Mucosa of stomach (tissue), 1 donor: ENCODE results near the gene DAP3.
"Not testable (repeated sequence)": the region's sequence is repeated elsewhere in the genome, so short reads cannot be mapped to it uniquely, and the experiment has no call there.

Experiments used
- H3K27me3 ChIP-seq: one replicate; pipeline ENCODE4 v1.7.0; 2013; ENCODE audit warnings: mild to moderate bottlenecking, low read length; ENCODE audit not compliant: control insufficient read depth, insufficient read depth
- H3K36me3 ChIP-seq: one replicate; pipeline ENCODE4 v1.7.0; 2013; ENCODE audit warnings: low read length; ENCODE audit not compliant: control insufficient read depth, insufficient read depth
- H3K4me1 ChIP-seq: one replicate; pipeline ENCODE4 v1.7.0; 2013; ENCODE audit warnings: mild to moderate bottlenecking, low read length; ENCODE audit not compliant: control insufficient read depth, insufficient read depth
- H3K4me3 ChIP-seq: one replicate; pipeline ENCODE4 v1.7.0; 2013; ENCODE audit warnings: low read length
- H3K9ac ChIP-seq: one replicate; pipeline ENCODE4 v1.7.0; 2013; ENCODE audit warnings: mild to moderate bottlenecking, low read length, moderate library complexity
- H3K9me3 ChIP-seq: one replicate; pipeline ENCODE4 v1.7.0; 2013; ENCODE audit warnings: mild to moderate bottlenecking, low read length, moderate library complexity; ENCODE audit not compliant: control insufficient read depth
- donor health status: Pancreatic carcinoma.

Gene DAP3

DNA sequence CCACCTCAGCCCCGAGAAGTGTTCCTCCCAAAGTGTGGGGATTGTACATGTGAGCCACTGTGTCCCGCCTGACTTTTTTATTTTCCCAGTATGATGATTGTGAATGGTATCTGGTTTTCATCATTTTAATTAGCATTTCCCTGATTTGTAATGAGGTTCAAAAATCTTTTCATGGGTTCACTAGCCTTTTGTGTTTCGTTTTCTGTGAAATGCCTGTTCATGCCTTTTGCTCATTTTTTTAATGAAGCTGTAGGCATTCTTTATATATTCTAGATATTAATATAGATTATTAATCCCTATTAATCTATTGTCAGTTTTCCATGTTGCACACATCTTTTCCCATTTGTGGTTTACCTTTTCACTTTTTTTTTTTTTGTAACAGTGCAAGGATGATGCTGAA lies 20.5 kb downstream of the DAP3 start:
- Histone ChIP-seq H3K36me3 (no peaks in the 10 kb centered on the region), H3K4me3 (no peak overlapping the region)

GRCh38 chr1:155711457-155711856 lies 22.6 kb downstream of the DAP3 start:
- not testable (repeated sequence) for H3K9me3 ChIP-seq, H3K9ac ChIP-seq, H3K36me3 ChIP-seq, H3K27me3 ChIP-seq, H3K4me1 ChIP-seq, H3K4me3 ChIP-seq

More for the DNA sequence above, 20.5 kb downstream of the DAP3 start:
- Histone ChIP-seq H3K9ac (no peak overlapping the region), H3K9me3 (no peaks in the 10 kb centered on the region), H3K27me3 (no peaks in the 10 kb centered on the region), H3K4me1 (peaks cover 4% of the 10 kb centered on the region)

GRCh38 chr1:155712636-155713035 lies 23.7 kb downstream of the DAP3 start:
- H3K36me3 ChIP-seq, H3K9ac ChIP-seq, H3K9me3 ChIP-seq, H3K27me3 ChIP-seq, H3K4me3 ChIP-seq, H3K4me1 ChIP-seq: not testable (repeated sequence)

- Histone ChIP-seq H3K9me3 (no peaks in the 10 kb centered on the region), H3K27me3 (no peaks in the 10 kb centered on the region), H3K9ac (no peak overlapping the region), H3K4me3 (no peak overlapping the region), H3K36me3 (no peaks in the 10 kb centered on the region), H3K4me1 (peaks cover 4% of the 10 kb centered on the region)
These were observed 24.2 kb downstream of the DAP3 start for GRCh38 chr1:155713075-155713474.

DNA sequence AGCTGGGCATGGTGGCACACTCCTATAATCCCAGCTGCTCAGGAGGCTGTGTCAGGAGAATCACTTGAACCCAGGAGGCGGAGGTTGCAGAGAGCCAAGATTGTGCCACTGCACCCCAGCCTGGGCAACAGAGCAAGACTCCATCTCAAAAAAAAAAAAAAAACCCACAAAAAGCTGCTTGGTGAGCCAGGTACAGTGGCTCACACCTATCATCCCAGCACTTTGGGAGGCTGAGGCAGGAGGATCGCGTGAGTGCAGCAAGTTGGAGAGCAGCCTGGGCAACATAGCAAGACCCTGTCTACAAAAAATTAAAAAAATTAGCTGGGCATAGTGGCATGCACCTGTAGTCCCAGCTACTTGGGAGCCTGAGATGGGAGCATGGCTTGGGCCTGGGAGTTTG lies 26.2 kb downstream of the DAP3 start:
- H3K36me3 ChIP-seq, H3K27me3 ChIP-seq, H3K9me3 ChIP-seq, H3K9ac ChIP-seq, H3K4me3 ChIP-seq, H3K4me1 ChIP-seq: not testable (repeated sequence)

GRCh38 chr1:155715777-155716176 lies 26.9 kb downstream of the DAP3 start:
- Histone ChIP-seq H3K36me3 (no peaks in the 10 kb centered on the region), H3K4me3 (no peak overlapping the region), H3K9me3 (no peaks in the 10 kb centered on the region), H3K27me3 (no peaks in the 10 kb centered on the region), H3K9ac (no peak overlapping the region), H3K4me1 (peaks cover 4% of the 10 kb centered on the region)

- Histone ChIP-seq H3K4me3 (no peak overlapping the region), H3K4me1 (peaks cover 3% of the 10 kb centered on the region), H3K36me3 (no peaks in the 10 kb centered on the region), H3K9me3 (no peaks in the 10 kb centered on the region), H3K9ac (no peak overlapping the region), H3K27me3 (no peaks in the 10 kb centered on the region)
These were observed 28.1 kb downstream of the DAP3 start for GRCh38 chr1:155717041-155717440.

GRCh38 chr1:155718524-155719115 lies 29.7 kb downstream of the DAP3 start:
- not testable (repeated sequence) for H3K9me3 ChIP-seq, H3K4me3 ChIP-seq, H3K4me1 ChIP-seq, H3K27me3 ChIP-seq, H3K36me3 ChIP-seq, H3K9ac ChIP-seq

DNA sequence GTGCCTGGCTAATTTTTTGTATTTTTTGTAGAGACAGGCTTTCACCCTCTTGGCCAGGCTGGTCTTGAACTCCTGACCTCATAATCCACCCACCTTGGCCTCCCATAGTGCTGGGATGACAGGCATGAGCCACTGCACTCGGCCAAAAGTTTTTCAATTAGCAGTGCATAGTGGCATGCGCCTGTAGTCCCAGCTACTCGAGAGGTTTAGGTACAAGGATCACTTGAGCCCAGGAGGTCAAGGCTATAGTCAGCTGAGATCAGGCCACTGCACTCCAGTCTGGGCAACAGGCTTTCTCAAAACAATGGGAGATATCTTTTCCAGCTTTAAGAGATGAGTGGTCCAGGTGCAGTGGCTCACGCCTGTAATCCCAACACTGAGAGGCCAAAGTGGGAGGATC lies 30.8 kb downstream of the DAP3 start:
- Histone ChIP-seq H3K4me3 (no peak overlapping the region), H3K9ac (no peak overlapping the region), H3K27me3 (no peaks in the 10 kb centered on the region), H3K9me3 (no peaks in the 10 kb centered on the region), H3K36me3 (no peaks in the 10 kb centered on the region), H3K4me1 (no peaks in the 10 kb centered on the region)

DNA sequence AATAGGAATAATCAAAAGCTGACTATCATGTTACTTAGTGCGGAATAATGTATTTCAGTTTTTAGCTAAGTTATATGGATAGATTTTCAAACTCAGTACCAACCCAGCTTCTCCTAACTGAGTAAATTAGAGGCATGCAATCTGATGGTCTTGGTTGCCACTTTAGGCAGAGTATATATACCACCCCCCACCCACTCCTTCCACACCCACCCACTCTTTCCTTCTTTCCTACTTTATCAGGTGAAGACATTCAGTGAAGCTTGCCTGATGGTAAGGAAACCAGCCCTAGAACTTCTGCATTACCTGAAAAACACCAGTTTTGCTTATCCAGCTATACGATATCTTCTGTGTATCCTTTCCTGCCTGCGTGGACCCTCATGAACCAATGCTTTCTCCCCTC lies 36.3 kb downstream of the DAP3 start:
- no peaks in the 10 kb centered on the region for H3K4me1 ChIP-seq
- no peaks in the 10 kb centered on the region for H3K36me3 ChIP-seq
- no peak overlapping the region for H3K9ac ChIP-seq
- H3K4me3 ChIP-seq, result no peak overlapping the region
- H3K27me3 ChIP-seq, result no peaks in the 10 kb centered on the region
- H3K9me3 ChIP-seq, result no peaks in the 10 kb centered on the region

DNA sequence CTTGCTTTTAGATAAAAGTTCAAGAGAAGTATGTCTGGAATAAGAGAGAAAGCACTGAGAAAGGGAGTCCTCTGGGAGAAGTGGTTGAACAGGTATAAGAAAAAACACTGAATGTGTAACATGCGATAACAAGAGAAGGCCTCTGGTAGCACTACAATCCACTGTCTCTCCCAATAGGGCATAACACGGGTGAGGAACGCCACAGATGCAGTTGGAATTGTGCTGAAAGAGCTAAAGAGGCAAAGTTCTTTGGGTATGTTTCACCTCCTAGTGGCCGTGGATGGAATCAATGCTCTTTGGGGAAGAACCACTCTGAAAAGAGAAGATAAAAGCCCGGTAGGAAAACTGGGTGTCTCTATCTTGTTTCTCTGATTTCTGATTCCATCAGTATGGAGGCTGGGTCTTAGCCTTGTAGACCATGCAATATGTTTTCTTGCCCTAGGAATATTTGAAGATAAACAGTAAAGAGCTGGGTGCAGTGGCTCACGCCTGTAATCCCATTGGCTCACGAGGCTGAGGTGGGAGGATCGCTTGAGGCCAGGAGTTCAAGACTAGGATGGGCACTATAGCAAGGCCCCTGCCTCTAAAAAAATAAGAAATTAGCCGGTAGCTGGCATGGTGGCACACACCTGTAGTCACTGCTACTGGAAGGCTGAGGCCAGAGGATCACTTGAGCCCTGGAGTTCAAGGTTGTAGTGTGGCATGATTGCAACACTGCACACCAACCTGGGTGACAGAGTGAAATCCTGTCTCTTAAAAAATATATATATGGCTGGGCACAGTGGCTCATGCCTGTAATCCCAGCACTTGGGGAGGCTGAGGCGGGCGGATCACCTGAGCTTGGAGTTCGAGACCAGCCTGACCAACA lies 40.4 kb downstream of the DAP3 start:
- Histone ChIP-seq H3K4me1 (no peaks in the 10 kb centered on the region), H3K36me3 (no peaks in the 10 kb centered on the region), H3K9ac (no peak overlapping the region), H3K27me3 (no peaks in the 10 kb centered on the region), H3K9me3 (no peaks in the 10 kb centered on the region), H3K4me3 (no peak overlapping the region)

GRCh38 chr1:155740995-155741394 lies 52.1 kb downstream of the DAP3 start:
- Histone ChIP-seq H3K9ac (no peak overlapping the region), H3K27me3 (no peaks in the 10 kb centered on the region), H3K36me3 (no peaks in the 10 kb centered on the region), H3K4me1 (no peaks in the 10 kb centered on the region), H3K9me3 (no peaks in the 10 kb centered on the region), H3K4me3 (no peak overlapping the region)
